CD4-positive, alpha-beta T cell treated with Interleukin-1 beta for 1 hour (primary cell): ENCODE measurements around the gene ABCA4.

Experiments used
- DNase-seq, 2 donors: peaks; one replicate each; pipeline ENCODE4 v3.0.0-alpha.2; 2020 to 2022

ABCA4 gene

GRCh38 chr1:94079989-94080388 lies 41.0 kb downstream of the ABCA4 start:
- DNase-seq: no peak

- no peak for DNase-seq
These were observed 41.6 kb downstream of the ABCA4 start for GRCh38 chr1:94079080-94079940.

GRCh38 chr1:94072840-94073522 lies 48.0 kb downstream of the ABCA4 start:
- no peak for DNase-seq

- no peak for DNase-seq
These were observed 49.0 kb downstream of the ABCA4 start for GRCh38 chr1:94071976-94072375.

GRCh38 chr1:94071391-94071790 lies 49.6 kb downstream of the ABCA4 start:
- no peak for DNase-seq

- DNase-seq: no peak
These were observed 50.1 kb downstream of the ABCA4 start for GRCh38 chr1:94070865-94071264.

GRCh38 chr1:94069919-94070285 lies 51.0 kb downstream of the ABCA4 start:
- no peak for DNase-seq

- no peak for DNase-seq
These were observed 51.7 kb downstream of the ABCA4 start for GRCh38 chr1:94068999-94069918.

- no peak for DNase-seq
These were observed 52.6 kb downstream of the ABCA4 start for GRCh38 chr1:94068096-94068998.

- DNase-seq: no peak
These were observed 53.8 kb downstream of the ABCA4 start for GRCh38 chr1:94067196-94067595.

- DNase-seq: no peak
These were observed 57.6 kb downstream of the ABCA4 start for GRCh38 chr1:94063379-94063778.

- peak; percentile 13 to 20 for DNase-seq
These were observed 59.2 kb downstream of the ABCA4 start for GRCh38 chr1:94061513-94062443.

- DNase-seq: no peak
These were observed 60.2 kb downstream of the ABCA4 start for GRCh38 chr1:94060720-94061119.

GRCh38 chr1:94058766-94059165 lies 62.2 kb downstream of the ABCA4 start:
- no peak for DNase-seq

GRCh38 chr1:94056996-94057395 lies 64.0 kb downstream of the ABCA4 start:
- no peak for DNase-seq

GRCh38 chr1:94056171-94056570 lies 64.8 kb downstream of the ABCA4 start:
- DNase-seq: no peak

- no peak for DNase-seq
These were observed 65.4 kb downstream of the ABCA4 start for GRCh38 chr1:94055459-94056122.

GRCh38 chr1:94050675-94051074 lies 70.3 kb downstream of the ABCA4 start:
- no peak for DNase-seq

GRCh38 chr1:94050254-94050653 lies 70.7 kb downstream of the ABCA4 start:
- no peak for DNase-seq

- DNase-seq: no peak
These were observed 71.2 kb downstream of the ABCA4 start for GRCh38 chr1:94049791-94050190.
